ENCODE data around the gene SLC35A5. TPM values are rescaled to one million over a fixed set of nuclear protein-coding genes. Genes with fewer than 3 reads are reported as not detected.
A peak's percentile ranks its signal among the peaks of the same experiment; 100 is the strongest.

Gene SLC35A5
- total RNA-seq, 4 donors from 2014 or later = 0.80 to 49.2 (median 25.4) TPM

GRCh38 chr3:112539825-112540650 lies 21.8 kb upstream of the SLC35A5 start:
- Histone ChIP-seq H3K4me1 (no peaks in the 10 kb centered on the region), H3K4me3 (no peak overlapping the region), H3K9me3 (no peaks in the 10 kb centered on the region), H3K36me3 (peaks cover 0 to 49% (median 15%) of the 10 kb centered on the region in 4 donors), H3K27me3 (no peaks in the 10 kb centered on the region), H3K27ac (no peak overlapping the region)
- intact Hi-C loops (cut with DNase I; ENCODE audit: low total_unique reads) (no loop called here), in situ Hi-C loops (cut with MboI; ENCODE audit: low pct_ligation_motif_present in 1 of 4, low pct_unique_long_range_greater_than_20kb in 1 of 4, low sequenced_read_pairs in 3 of 4) (no loop called here)
- TF ChIP-seq EP300 (IDR thresholded peaks at IDR 0.05; ENCODE audit: low read depth) (no peak), CTCF (IDR thresholded peaks at IDR 0.05) (no peak), POLR2A (IDR thresholded peaks at IDR 0.05) (no peak)
- 67 to 89% methylated on average over 1 of the region's 1 CpG for WGBS, 2 donors (ENCODE audit: low coverage in 1 of 2)
- no peak for DNase-seq

GRCh38 chr3:112546216-112546759 lies 15.6 kb upstream of the SLC35A5 start:
- Histone ChIP-seq H3K27me3 (no peaks in the 10 kb centered on the region), H3K36me3 (peaks cover 0 to 37% (median 16%) of the 10 kb centered on the region in 4 donors), H3K4me1 (peaks cover 0 to 8% (median 5%) of the 10 kb centered on the region in 4 donors), H3K9me3 (no peaks in the 10 kb centered on the region), H3K4me3 (no peak overlapping the region), H3K27ac (no peak overlapping the region)
- intact Hi-C loops (cut with DNase I; ENCODE audit: low total_unique reads) (no loop called here), in situ Hi-C loops (cut with MboI; ENCODE audit: low pct_ligation_motif_present in 1 of 4, low pct_unique_long_range_greater_than_20kb in 1 of 4, low sequenced_read_pairs in 3 of 4) (no loop called here)
- WGBS, 2 donors (ENCODE audit: low coverage in 1 of 2) = 89 to 91% methylated on average over 4 to 5 of the region's 5 CpGs
- DNase-seq = no peak
- TF ChIP-seq CTCF (IDR thresholded peaks at IDR 0.05) = no peak
- no peak for TF ChIP-seq EP300 (IDR thresholded peaks at IDR 0.05; ENCODE audit: low read depth)
- TF ChIP-seq POLR2A (IDR thresholded peaks at IDR 0.05) = no peak
- no peak for TF ChIP-seq POLR2AphosphoS5 (IDR thresholded peaks at IDR 0.05)

GRCh38 chr3:112550859-112551258 lies 11.0 kb upstream of the SLC35A5 start:
- H3K9me3 ChIP-seq = no peaks in the 10 kb centered on the region
- in situ Hi-C loops (cut with MboI; ENCODE audit: low pct_ligation_motif_present in 1 of 4, low pct_unique_long_range_greater_than_20kb in 1 of 4, low sequenced_read_pairs in 3 of 4) = loop anchor here in 1 of 4 donors (25.0 kb wide), 1 partner anchor 436 kb away; the partner anchor contains the start of genes CD200R1 and GTPBP8
- WGBS, 2 donors (ENCODE audit: low coverage in 1 of 2) = 16 to 29% methylated on average over 1 of the region's 1 CpG
- H3K27ac ChIP-seq = no peak overlapping the region
- peaks cover 0 to 30% (median 12%) of the 10 kb centered on the region in 4 donors for H3K36me3 ChIP-seq
- peaks cover 0 to 22% (median 16%) of the 10 kb centered on the region in 4 donors for H3K4me1 ChIP-seq
- H3K27me3 ChIP-seq = no peaks in the 10 kb centered on the region
- intact Hi-C loops (cut with DNase I; ENCODE audit: low total_unique reads) = no loop called here
- no peak for DNase-seq
- H3K4me3 ChIP-seq = no peak overlapping the region
- TF ChIP-seq POLR2AphosphoS5 (IDR thresholded peaks at IDR 0.05) (no peak), POLR2A (IDR thresholded peaks at IDR 0.05) (no peak), CTCF (IDR thresholded peaks at IDR 0.05) (no peak), EP300 (IDR thresholded peaks at IDR 0.05; ENCODE audit: low read depth) (no peak)

- Histone ChIP-seq H3K27me3 (no peaks in the 10 kb centered on the region), H3K36me3 (peaks cover 0 to 8% (median 0%) of the 10 kb centered on the region in 4 donors), H3K4me3 (no peak overlapping the region), H3K9me3 (no peaks in the 10 kb centered on the region), H3K4me1 (peaks cover 7 to 53% (median 33%) of the 10 kb centered on the region in 4 donors), H3K27ac (peak overlapping the region in 1 of 4 donors; percentile 21)
- intact Hi-C loops (cut with DNase I; ENCODE audit: low total_unique reads) = no loop called here
- no peak for DNase-seq
- in situ Hi-C loops (cut with MboI; ENCODE audit: low pct_ligation_motif_present in 1 of 4, low pct_unique_long_range_greater_than_20kb in 1 of 4, low sequenced_read_pairs in 3 of 4) = loop anchor here in 1 of 4 donors (25.0 kb wide), 1 partner anchor 432 kb away; the partner anchor contains the start of genes CD200R1 and GTPBP8
- 46% methylated on average over 1 of the region's 1 CpG; no CpG with 5 or more reads in 1 of the 2 donors for WGBS, 2 donors (ENCODE audit: low coverage in 1 of 2)
- TF ChIP-seq EP300 (IDR thresholded peaks at IDR 0.05; ENCODE audit: low read depth) (no peak), CTCF (IDR thresholded peaks at IDR 0.05) (no peak), POLR2AphosphoS5 (IDR thresholded peaks at IDR 0.05) (no peak), POLR2A (IDR thresholded peaks at IDR 0.05) (no peak)
Observed at GRCh38 chr3:112555535-112556170, 6.2 kb upstream of the SLC35A5 start.
